H1 (cell line): ENCODE results near the gene AP1G2. TPM values are rescaled to one million over a fixed set of nuclear protein-coding genes. Genes with fewer than 3 reads are reported as not detected.

Experiments
- CTCF ChIA-PET: fragments of 300-600 bp; sonication (Branson Sonifier 250); formaldehyde crosslinking; loops from one replicate; lab custom pipeline; 2021; ENCODE audit not compliant: partially characterized antibody; lab: Charles Lee
- POLR2A ChIA-PET: fragments of 300-600 bp; sonication (Branson Sonifier 250); formaldehyde crosslinking; loops from one replicate; lab custom pipeline; 2021; ENCODE audit warnings: inconsistent platforms; ENCODE audit not compliant: partially characterized antibody; lab: Charles Lee
- DNase-seq, 2 experiments: peaks; one replicate each; pipeline versions ENCODE4 v3.0.0 to v3.0.0-alpha.2; 2010 to 2022; ENCODE audit warnings: low spot score in 2 of 2, low read depth in 1 of 2, mixed read lengths in 1 of 2
- FAIRE-seq: peaks from 2 replicates; lab custom pipeline; 2011; peaks lifted over from hg19 to GRCh38; lab: Jason Lieb, UNC
- H2AFZ ChIP-seq: 2 replicates; pipeline ENCODE4 v1.8.1; 2012; ENCODE audit warnings: low read length, inconsistent platforms
- H2AK5ac ChIP-seq: 2 replicates; pipeline ENCODE4 v1.6.1; 2013; ENCODE audit warnings: low read depth, low read length
- H2BK120ac ChIP-seq: replicated peaks from 2 replicates; pipeline ENCODE3; 2013; ENCODE audit warnings: low read depth, low read length, inconsistent platforms
- H2BK12ac ChIP-seq: 2 replicates; pipeline ENCODE4 v1.6.1; 2013; ENCODE audit warnings: low read depth, low read length
- H2BK15ac ChIP-seq: 2 replicates; pipeline ENCODE4 v1.6.1; 2013; ENCODE audit warnings: low read length
- H2BK20ac ChIP-seq: 2 replicates; pipeline ENCODE4 v1.6.1; 2013; ENCODE audit warnings: low read length
- H2BK5ac ChIP-seq: 2 replicates; pipeline ENCODE4 v1.6.1; 2013; ENCODE audit warnings: low read depth, low read length
- H3K14ac ChIP-seq: 2 replicates; pipeline ENCODE4 v1.6.1; 2013; ENCODE audit warnings: inconsistent platforms; ENCODE audit not compliant: insufficient read length
- H3K18ac ChIP-seq: 2 replicates; pipeline ENCODE4 v1.6.1; 2013; ENCODE audit warnings: low read length; ENCODE audit errors: extremely low read depth
- H3K23ac ChIP-seq: 2 replicates; pipeline ENCODE4 v1.6.1; 2013; ENCODE audit warnings: inconsistent platforms; ENCODE audit not compliant: insufficient read length
- H3K23me2 ChIP-seq: 2 replicates; pipeline ENCODE4 v1.6.1; 2013; ENCODE audit warnings: low read depth, low read length
- H3K27ac ChIP-seq: 2 replicates; pipeline ENCODE4 v1.6.1; 2011; ENCODE audit warnings: low read depth, low read length, inconsistent platforms
- H3K27me3 ChIP-seq, 4 experiments: replicated peaks in 1 of 4; 1 replicate in 1 of 4; 2 replicates in 3 of 4; pipeline versions ENCODE4 v1.6.1 to v1.8.1; 2011 to 2013; ENCODE audit warnings: low read length in 3 of 4, mild to moderate bottlenecking in 3 of 4, inconsistent platforms in 2 of 4, mixed read lengths in 2 of 4, moderate library complexity in 1 of 4; ENCODE audit not compliant: control insufficient read depth in 3 of 4, insufficient read depth in 3 of 4; ENCODE audit errors: extremely low read depth in 1 of 4
- H3K36me3 ChIP-seq, 4 experiments: 2 replicates each; pipeline versions ENCODE4 v1.6.1 to v1.8.1; 2011 to 2013; ENCODE audit warnings: mild to moderate bottlenecking in 4 of 4, low read length in 3 of 4, moderate library complexity in 2 of 4, control low read depth in 1 of 4, inconsistent platforms in 1 of 4; ENCODE audit not compliant: insufficient read depth in 4 of 4, control insufficient read depth in 2 of 4
- H3K4ac ChIP-seq: replicated peaks from 2 replicates; pipeline ENCODE3; 2013; ENCODE audit warnings: low read length, low read depth, mixed read lengths, inconsistent platforms; ENCODE audit not compliant: insufficient read length
- H3K4me1 ChIP-seq, 4 experiments: replicated peaks in 1 of 4; 1 replicate in 1 of 4; 2 replicates in 3 of 4; pipeline versions ENCODE4 v1.6.1 to v1.8.1; 2011 to 2013; ENCODE audit warnings: low read length in 3 of 4, inconsistent platforms in 2 of 4, mixed read lengths in 1 of 4; ENCODE audit not compliant: insufficient read depth in 4 of 4, control insufficient read depth in 3 of 4
- H3K4me2 ChIP-seq, 2 experiments: 2 replicates each; pipeline versions ENCODE4 v1.6.1 to v1.8.1; 2011 to 2013; ENCODE audit warnings: low read depth in 2 of 2, low read length in 2 of 2, control low read depth in 1 of 2, inconsistent platforms in 1 of 2, mild to moderate bottlenecking in 1 of 2; ENCODE audit not compliant: insufficient read depth in 1 of 2
- H3K4me3 ChIP-seq, 4 experiments: fragments of 200-600, 300-600 bp in 1 of 4; sonication (generic), shearing (Covaris generic), sonication (Bioruptor Twin) in 1 of 4; 2 replicates each; pipeline versions ENCODE4 v1.5.1 to v1.8.1; 2011 to 2016; ENCODE audit warnings: low read length in 4 of 4, low read depth in 3 of 4, control low read depth in 2 of 4, inconsistent platforms in 2 of 4, mild to moderate bottlenecking in 2 of 4, mixed read lengths in 1 of 4, moderate library complexity in 1 of 4; ENCODE audit not compliant: insufficient read depth in 2 of 4; ENCODE audit errors: extremely low read depth in 1 of 4
- H3K56ac ChIP-seq: replicated peaks from 2 replicates; pipeline ENCODE3; 2013; ENCODE audit warnings: low read depth, mild to moderate bottlenecking, mixed read lengths, low read length, inconsistent platforms; ENCODE audit not compliant: insufficient read length
- H3K79me1 ChIP-seq: 2 replicates; pipeline ENCODE4 v1.6.1; 2013; ENCODE audit warnings: low read depth, low read length, control low read depth
- H3K79me2 ChIP-seq, 2 experiments: 2 replicates each; pipeline versions ENCODE4 v1.6.1 to v1.8.1; 2012 to 2013; ENCODE audit warnings: low read length in 2 of 2, mild to moderate bottlenecking in 2 of 2, inconsistent platforms in 1 of 2; ENCODE audit not compliant: insufficient read depth in 2 of 2, control insufficient read depth in 1 of 2
- H3K9ac ChIP-seq, 4 experiments: replicated peaks in 1 of 4; 1 replicate in 1 of 4; 2 replicates in 3 of 4; pipeline versions ENCODE4 v1.6.1 to v1.8.1; 2011 to 2013; ENCODE audit warnings: low read depth in 3 of 4, low read length in 3 of 4, control low read depth in 2 of 4, mild to moderate bottlenecking in 2 of 4, moderate library complexity in 2 of 4, inconsistent platforms in 1 of 4; ENCODE audit errors: extremely low read depth in 1 of 4
- H3K9me3 ChIP-seq, 2 experiments: 2 replicates each; pipeline versions ENCODE4 v1.6.1 to v1.8.1; 2012 to 2013; ENCODE audit warnings: mild to moderate bottlenecking in 2 of 2, moderate library complexity in 2 of 2, control low read depth in 1 of 2, inconsistent platforms in 1 of 2, low read depth in 1 of 2, low read length in 1 of 2, mixed read lengths in 1 of 2; ENCODE audit not compliant: insufficient read depth in 2 of 2
- H4K20me1 ChIP-seq, 2 experiments: replicated peaks in 1 of 2; 2 replicates each; pipeline versions ENCODE3 to v1.8.1; 2011 to 2013; ENCODE audit warnings: inconsistent platforms in 2 of 2, low read length in 2 of 2, mild to moderate bottlenecking in 1 of 2; ENCODE audit not compliant: insufficient read depth in 2 of 2, control insufficient read depth in 1 of 2
- H4K5ac ChIP-seq: 2 replicates; pipeline ENCODE4 v1.6.1; 2013; ENCODE audit warnings: low read length, low read depth, mixed read lengths, inconsistent platforms; ENCODE audit not compliant: insufficient read length
- H4K8ac ChIP-seq: 2 replicates; pipeline ENCODE4 v1.8.0; 2013; ENCODE audit warnings: mild to moderate bottlenecking, moderate library complexity, low read length, inconsistent platforms; ENCODE audit not compliant: insufficient read depth; ENCODE audit errors: extremely low read depth
- H4K91ac ChIP-seq: replicated peaks from 2 replicates; pipeline ENCODE3; 2013; ENCODE audit warnings: low read length, mixed read lengths, inconsistent platforms; ENCODE audit not compliant: insufficient read length
- CBX5 ChIP-seq: fragments of 300-800, 300-1000 bp; sonication (generic); IDR thresholded peaks from 2 replicates; pipeline ENCODE4 v1.7.1; 2016; ENCODE audit warnings: antibody characterized with exemption, low read length, low read depth
- CBX8 ChIP-seq: fragments of 300-800, 300-1000 bp; sonication (generic); IDR thresholded peaks from 2 replicates; pipeline ENCODE4 v1.7.1; 2016; ENCODE audit warnings: low read depth, low read length, borderline replicate concordance
- CHD1 ChIP-seq: IDR thresholded peaks from 2 replicates; pipeline ENCODE4 v1.6.1; 2012; ENCODE audit warnings: low read depth, low read length, improper control_type of control experiment
- KDM4A ChIP-seq: IDR thresholded peaks from one replicate; pipeline ENCODE4 v1.7.1; 2012; ENCODE audit warnings: low read depth, mild to moderate bottlenecking, moderate library complexity, low read length, inconsistent platforms; ENCODE audit not compliant: severe bottlenecking
- SAP30 ChIP-seq: fragments of 300-600 bp; sonication (generic); IDR thresholded peaks from 2 replicates; pipeline ENCODE4 v1.7.1; 2012; ENCODE audit warnings: low read length, moderate library complexity, mild to moderate bottlenecking, inconsistent platforms; ENCODE audit not compliant: insufficient read depth, insufficient replicate concordance
- TAF7 ChIP-seq: optimal IDR thresholded peaks from 2 replicates; pipeline ENCODE3; 2011; ENCODE audit warnings: low read depth, mild to moderate bottlenecking, inconsistent platforms, low read length, moderate library complexity, borderline replicate concordance
- YY1 ChIP-seq: IDR thresholded peaks from 2 replicates; pipeline ENCODE4 v1.6.1; 2011; ENCODE audit warnings: low read depth, mild to moderate bottlenecking, low read length
- WGBS, 2 experiments: shearing (Covaris generic) in 1 of 2; methylation state at CpG; one replicate each; pipeline versions ENCODE4 v1.1.6 to v1.1.7; 2013 to 2015; ENCODE audit warnings: low lambda C conversion rate in 2 of 2, mixed read lengths in 2 of 2, inconsistent platforms in 1 of 2, low coverage in 1 of 2, missing lambda C conversion rate in 1 of 2; ENCODE audit not compliant: insufficient replicate concordance in 2 of 2, insufficient coverage in 1 of 2, insufficient read length in 1 of 2; ENCODE audit errors: extremely low coverage in 1 of 2, missing lambda C conversion rate in 1 of 2; 5-methylcytosine and 5-hydroxymethylcytosine counted together
- polyA plus RNA-seq, 7 experiments: library from polyadenylated mRNA; depleted of rRNA in 3 of 7; stranded (reverse) in 5 of 7; unstranded in 2 of 7; fragments of >200 nt in 5 of 7; fragments of 200-250 nt in 2 of 7; gene quantifications; 1 replicate in 5 of 7; 2 replicates in 1 of 7; 4 replicates in 1 of 7; pipeline versions ENCODE4 v1.2.1 to v1.2.3, GENCODE V29; 2011 to 2013; ENCODE audit warnings: missing spikeins in 2 of 7, mixed read lengths in 2 of 7
- total RNA-seq: library from RNA; stranded (reverse); fragmentation: NEBNext Ultra II Directional; extraction: Animal tissue kit (Norgen Biotek cat#: 25700); gene quantifications from 2 replicates; pipeline ENCODE4 v1.2.1, GENCODE V29; 2021

The AP1G2 gene
- total and polyA plus RNA-seq, 2 of the 8 experiments (the other 6 are each of a cell fraction or from before 2014, with no cell fraction given): 70.9 to 134 TPM

GRCh38 chr14:23614395-23614828, 46.8 kb upstream of the AP1G2 start:
- Histone ChIP-seq H3K79me2 (no peaks in the 10 kb centered on the region), H2AK5ac (no peak overlapping the region), H3K23me2 (0 out of 2 replicates have a peak, but pooled peaks cover 3% of the 10 kb centered on the region), H3K9me3 (no peaks in the 10 kb centered on the region; a peak in 1 of 4 replicates), H3K27me3 (no peaks in the 10 kb centered on the region), H3K79me1 (no peaks in the 10 kb centered on the region), H3K4me2 (no peak overlapping the region), H3K27ac (no peak overlapping the region), H2AFZ (no peak overlapping the region), H3K4me1 (no peaks in the 10 kb centered on the region), H2BK120ac (no peak overlapping the region), H2BK12ac (no peak overlapping the region), H3K14ac (no peak overlapping the region), H2BK5ac (no peak overlapping the region), H3K4me3 (no peak overlapping the region), H4K5ac (no peak overlapping the region), H3K23ac (no peak overlapping the region), H3K36me3 (no peaks in the 10 kb centered on the region), H4K91ac (no peak overlapping the region), H3K4ac (no peak overlapping the region), H2BK20ac (no peak overlapping the region), H3K18ac (no peak overlapping the region), H2BK15ac (no peak overlapping the region), H4K8ac (no peak overlapping the region), H3K9ac (no peak overlapping the region), H4K20me1 (no peaks in the 10 kb centered on the region), H3K56ac (no peak overlapping the region)
- 72% methylated on average over 2 of the region's 2 CpGs; no CpG with 5 or more reads in 1 of the 2 experiments for WGBS, 2 experiments
- no peak for FAIRE-seq
- ChIA-PET POLR2A (no interaction called here), CTCF (interaction anchor here (0.7 to 6.2 kb wide), 6 partner anchors 17 to 363 kb away, joined by 3 to 53 read pairs (median 4); no protein-coding TSS in a partner anchor)
- TF ChIP-seq SAP30 (no peak), CBX5 (no peak), CBX8 (no peak), CHD1 (no peak), KDM4A (no peak), YY1 (no peak), TAF7 (no peak)
- no peak for DNase-seq
